Prostate gland (tissue), 2 donors: Measurements from ENCODE around the gene MSANTD1. TPM values are rescaled to one million over a fixed set of nuclear protein-coding genes. Genes with fewer than 3 reads are reported as not detected.

ENCODE experiments used
- DNase-seq: peaks from one replicate; pipeline ENCODE4 v3.0.0-alpha.2; 2019; ENCODE audit warnings: low spot score
- H3K27ac ChIP-seq, 2 donors: fragments of 200-600 bp; sonication (generic); 2 replicates each; pipeline ENCODE4 v1.5.1; 2017 to 2019
- H3K27me3 ChIP-seq: fragments of 200-600 bp; sonication (generic); replicated peaks from 2 replicates; pipeline ENCODE4 v1.5.1; 2019; ENCODE audit not compliant: insufficient read depth
- H3K36me3 ChIP-seq, 2 donors: fragments of 200-600 bp; sonication (generic); 1 replicate in 1 of 2; 2 replicates in 1 of 2; pipeline versions ENCODE4 v1.5.1 to v1.8.1; 2017 to 2019
- H3K4me1 ChIP-seq: fragments of 200-600 bp; sonication (generic); replicated peaks from 2 replicates; pipeline ENCODE4 v1.5.1; 2019
- H3K4me3 ChIP-seq, 2 donors: fragments of 200-600 bp; sonication (generic); 2 replicates each; pipeline ENCODE4 v1.5.1; 2017 to 2019
- H3K9me3 ChIP-seq: fragments of 200-600 bp; sonication (generic); 2 replicates; pipeline ENCODE4 v1.5.1; 2017
- POLR2A ChIP-seq: fragments of 450-650 bp; IDR thresholded peaks from one replicate; pipeline ENCODE4 v1.6.1; 2016; ENCODE audit warnings: antibody characterized with exemption, mild to moderate bottlenecking
- POLR2AphosphoS5 ChIP-seq: sonication (generic); formaldehyde crosslinking; IDR thresholded peaks from one replicate; pipeline ENCODE4 v1.6.1; 2017; ENCODE audit warnings: antibody characterized with exemption
- WGBS: methylation state at CpG from one replicate; pipeline ENCODE4 v1.1.5; 2018; 5-methylcytosine and 5-hydroxymethylcytosine counted together
- intact Hi-C: fragments of 100-400 bp; cut with DNase I; formaldehyde crosslinking; loops from one replicate; pipeline ENCODE4 v1.14.2; 2022
- total RNA-seq, 2 donors: library from RNA; depleted of rRNA; stranded (reverse); fragments of >200 nt; gene quantifications; one replicate each; pipeline ENCODE4 v1.1.0, GENCODE V29; 2016
- TF ChIP-seq, protein P1 (sequence below), 4 experiments: fragments of 200-600 bp in 2 of 4; fragments of 450-650 bp in 2 of 4; sonication (generic) in 2 of 4; IDR thresholded peaks; 1 replicate in 3 of 4; 2 replicates in 1 of 4; pipeline ENCODE4 v1.5.1; 2016 to 2019; ENCODE audit warnings: antibody characterized with exemption in 4 of 4, mild to moderate bottlenecking in 2 of 4, moderate library complexity in 2 of 4

The MSANTD1 gene
- total RNA-seq, 2 donors from 2014 or later = 1.2 to 4.4 TPM

DNA sequence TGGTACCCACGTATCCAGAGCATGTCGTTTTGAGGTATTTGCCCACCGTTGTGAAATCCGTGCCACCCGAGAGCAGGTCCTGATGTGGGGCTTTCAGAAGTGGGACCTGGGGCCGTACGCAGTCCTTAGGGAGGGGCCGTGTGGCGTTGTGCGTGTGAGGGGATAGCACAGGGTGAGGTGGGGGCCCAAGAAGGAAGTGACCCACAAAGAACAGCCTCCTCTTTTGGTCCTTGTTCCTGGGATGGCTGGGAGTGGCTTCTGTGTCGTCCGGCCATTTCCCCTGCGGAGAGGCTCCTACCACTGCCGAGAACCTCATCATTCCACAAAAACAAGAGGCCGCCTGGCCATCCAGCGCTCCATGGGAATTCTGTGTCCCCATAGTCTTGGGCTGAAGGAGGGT is 17.0 kb upstream of the MSANTD1 start:
- WGBS = 91% methylated on average over 16 of the region's 16 CpGs
- no peaks in the 10 kb centered on the region for H3K9me3 ChIP-seq
- intact Hi-C loops = no loop called here
- TF ChIP-seq POLR2AphosphoS5 = no peak
- no peak for TF ChIP-seq POLR2A
- TF ChIP-seq, protein P1, sequence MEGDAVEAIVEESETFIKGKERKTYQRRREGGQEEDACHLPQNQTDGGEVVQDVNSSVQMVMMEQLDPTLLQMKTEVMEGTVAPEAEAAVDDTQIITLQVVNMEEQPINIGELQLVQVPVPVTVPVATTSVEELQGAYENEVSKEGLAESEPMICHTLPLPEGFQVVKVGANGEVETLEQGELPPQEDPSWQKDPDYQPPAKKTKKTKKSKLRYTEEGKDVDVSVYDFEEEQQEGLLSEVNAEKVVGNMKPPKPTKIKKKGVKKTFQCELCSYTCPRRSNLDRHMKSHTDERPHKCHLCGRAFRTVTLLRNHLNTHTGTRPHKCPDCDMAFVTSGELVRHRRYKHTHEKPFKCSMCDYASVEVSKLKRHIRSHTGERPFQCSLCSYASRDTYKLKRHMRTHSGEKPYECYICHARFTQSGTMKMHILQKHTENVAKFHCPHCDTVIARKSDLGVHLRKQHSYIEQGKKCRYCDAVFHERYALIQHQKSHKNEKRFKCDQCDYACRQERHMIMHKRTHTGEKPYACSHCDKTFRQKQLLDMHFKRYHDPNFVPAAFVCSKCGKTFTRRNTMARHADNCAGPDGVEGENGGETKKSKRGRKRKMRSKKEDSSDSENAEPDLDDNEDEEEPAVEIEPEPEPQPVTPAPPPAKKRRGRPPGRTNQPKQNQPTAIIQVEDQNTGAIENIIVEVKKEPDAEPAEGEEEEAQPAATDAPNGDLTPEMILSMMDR (IDR thresholded peaks at IDR 0.05) = no peak
- H3K4me1 ChIP-seq = no peaks in the 10 kb centered on the region
- H3K27me3 ChIP-seq = no peaks in the 10 kb centered on the region
- H3K36me3 ChIP-seq = peaks cover 19 to 45% of the 10 kb centered on the region in 2 donors
- no peak overlapping the region for H3K27ac ChIP-seq
- H3K4me3 ChIP-seq = no peak overlapping the region
- no peak for DNase-seq

DNA sequence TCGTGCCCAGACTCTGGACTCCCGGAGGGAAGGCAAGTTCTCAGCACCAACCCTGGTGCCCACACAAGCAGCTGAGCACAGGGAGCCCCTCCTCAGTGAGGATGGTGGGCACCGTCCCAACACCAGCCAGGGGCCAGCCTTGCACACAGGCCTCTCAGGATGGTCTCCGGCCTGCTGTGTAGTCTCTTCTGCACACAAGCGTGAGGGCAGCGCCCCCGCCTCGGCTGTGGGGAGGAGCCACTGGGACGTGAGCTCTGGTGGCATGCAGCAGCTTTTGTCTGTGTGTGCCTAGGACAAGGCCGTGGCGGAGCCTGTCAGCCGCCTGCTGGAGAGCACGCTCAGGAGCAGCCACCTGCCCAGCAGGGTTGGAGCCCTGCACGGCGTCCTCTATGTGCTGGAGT is 16.1 kb upstream of the MSANTD1 start:
- H3K9me3 ChIP-seq = no peaks in the 10 kb centered on the region
- intact Hi-C loops = no loop called here

DNA sequence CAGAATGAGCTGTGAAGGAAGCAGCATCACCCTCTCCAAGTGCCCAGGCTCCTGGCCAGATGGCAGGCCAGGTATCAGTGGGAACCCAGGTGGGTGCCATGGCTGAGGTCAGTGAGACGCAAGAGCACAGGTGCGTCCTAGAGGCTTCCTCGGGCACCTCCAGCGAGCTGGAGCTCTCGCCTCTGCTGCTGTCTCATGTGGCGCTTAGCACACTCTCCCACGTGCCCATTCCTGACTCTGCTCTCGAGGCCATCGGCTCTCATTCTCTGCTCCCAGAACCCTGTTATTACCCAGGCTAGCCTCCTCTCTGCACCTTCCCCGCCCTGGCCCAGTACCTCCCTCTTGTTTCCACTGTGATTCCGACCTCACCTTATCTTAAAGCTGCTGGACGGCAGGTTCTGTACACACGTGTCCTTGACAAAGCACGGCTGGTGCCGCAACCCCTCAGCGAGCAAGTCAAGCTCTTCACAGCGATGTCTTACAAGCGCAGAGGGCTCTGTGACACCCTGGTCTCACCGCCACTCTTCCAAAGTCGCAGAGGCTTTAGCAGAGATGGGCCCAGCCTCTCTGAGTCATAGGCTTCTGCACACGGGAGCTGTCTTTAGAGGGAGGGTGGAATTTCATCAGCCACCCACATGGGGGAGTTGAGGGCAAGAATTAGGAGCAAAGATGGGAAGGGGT is 15.4 kb upstream of the MSANTD1 start:
- DNase-seq = no peak
- H3K27me3 ChIP-seq = no peaks in the 10 kb centered on the region
- H3K27ac ChIP-seq = no peak overlapping the region
- TF ChIP-seq, protein P1 (IDR thresholded peaks at IDR 0.05) = no peak
- TF ChIP-seq POLR2AphosphoS5 (no peak), POLR2A (no peak)
- 90% methylated on average over 21 of the region's 21 CpGs for WGBS
- H3K9me3 ChIP-seq = no peaks in the 10 kb centered on the region
- no peaks in the 10 kb centered on the region for H3K4me1 ChIP-seq
- H3K36me3 ChIP-seq = peaks cover 19 to 45% of the 10 kb centered on the region in 2 donors
- H3K4me3 ChIP-seq = no peak overlapping the region
- intact Hi-C loops = no loop called here

More for the DNA sequence above, 16.1 kb upstream of the MSANTD1 start:
- Histone ChIP-seq H3K27me3 (no peaks in the 10 kb centered on the region), H3K36me3 (peaks cover 19 to 45% of the 10 kb centered on the region in 2 donors), H3K4me3 (no peak overlapping the region), H3K27ac (no peak overlapping the region), H3K4me1 (no peaks in the 10 kb centered on the region)
- no peak for DNase-seq
- WGBS = 90% methylated on average over 11 of the region's 15 CpGs
- TF ChIP-seq POLR2AphosphoS5 (no peak), POLR2A (no peak)
- TF ChIP-seq, protein P1 (IDR thresholded peaks at IDR 0.05) = no peak

- Histone ChIP-seq H3K36me3 (peaks cover 19 to 40% of the 10 kb centered on the region in 2 donors), H3K4me1 (no peaks in the 10 kb centered on the region), H3K27ac (no peak overlapping the region), H3K4me3 (no peak overlapping the region), H3K9me3 (no peaks in the 10 kb centered on the region), H3K27me3 (no peaks in the 10 kb centered on the region)
- TF ChIP-seq POLR2AphosphoS5 = no peak
- 86% methylated on average over 23 of the region's 23 CpGs for WGBS
- DNase-seq = no peak
- intact Hi-C loops = no loop called here
These were observed 14.6 kb upstream of the MSANTD1 start for GRCh38 chr4:3234171-3235029.

GRCh38 chr4:3235030-3235345 is 14.0 kb upstream of the MSANTD1 start:
- intact Hi-C loops = no loop called here
- TF ChIP-seq POLR2A (no peak), POLR2AphosphoS5 (no peak)
- TF ChIP-seq, protein P1 (IDR thresholded peaks at IDR 0.05) = no peak
- Histone ChIP-seq H3K27ac (no peak overlapping the region), H3K36me3 (peaks cover 13 to 38% of the 10 kb centered on the region in 2 donors), H3K9me3 (no peaks in the 10 kb centered on the region), H3K4me1 (no peaks in the 10 kb centered on the region), H3K4me3 (no peak overlapping the region), H3K27me3 (no peaks in the 10 kb centered on the region)
- DNase-seq = no peak
- WGBS = 91% methylated on average over 12 of the region's 14 CpGs
